Stomach smooth muscle (tissue), 2 donors: ENCODE measurements around the gene COPS3.

Experiments used
- H3K27ac ChIP-seq: one replicate; pipeline ENCODE4 v1.7.0; 2013; ENCODE audit warnings: mild to moderate bottlenecking, low read length, inconsistent platforms
- H3K27me3 ChIP-seq, 2 donors: one replicate each; pipeline ENCODE4 v1.7.0; 2013; ENCODE audit warnings: low read length in 2 of 2; ENCODE audit not compliant: insufficient read depth in 2 of 2, control insufficient read depth in 1 of 2
- H3K36me3 ChIP-seq, 2 donors: one replicate each; pipeline ENCODE4 v1.7.0; 2013; ENCODE audit warnings: low read length in 2 of 2; ENCODE audit not compliant: control insufficient read depth in 2 of 2, insufficient read depth in 2 of 2
- H3K4me1 ChIP-seq: one replicate; pipeline ENCODE4 v1.7.0; 2013; ENCODE audit warnings: low read length; ENCODE audit not compliant: control insufficient read depth, insufficient read depth
- H3K4me3 ChIP-seq, 2 donors: one replicate each; pipeline ENCODE4 v1.7.0; 2013; ENCODE audit warnings: low read length in 2 of 2
- H3K9ac ChIP-seq, 2 donors: one replicate each; pipeline ENCODE4 v1.7.0; 2013; ENCODE audit warnings: low read length in 2 of 2, mild to moderate bottlenecking in 1 of 2
- H3K9me3 ChIP-seq, 2 donors: one replicate each; pipeline ENCODE4 v1.7.0; 2013; ENCODE audit warnings: low read length in 2 of 2; ENCODE audit not compliant: control insufficient read depth in 2 of 2
- donor health status: healthy.
- donor health status: Pancreatic carcinoma.

COPS3 gene

DNA sequence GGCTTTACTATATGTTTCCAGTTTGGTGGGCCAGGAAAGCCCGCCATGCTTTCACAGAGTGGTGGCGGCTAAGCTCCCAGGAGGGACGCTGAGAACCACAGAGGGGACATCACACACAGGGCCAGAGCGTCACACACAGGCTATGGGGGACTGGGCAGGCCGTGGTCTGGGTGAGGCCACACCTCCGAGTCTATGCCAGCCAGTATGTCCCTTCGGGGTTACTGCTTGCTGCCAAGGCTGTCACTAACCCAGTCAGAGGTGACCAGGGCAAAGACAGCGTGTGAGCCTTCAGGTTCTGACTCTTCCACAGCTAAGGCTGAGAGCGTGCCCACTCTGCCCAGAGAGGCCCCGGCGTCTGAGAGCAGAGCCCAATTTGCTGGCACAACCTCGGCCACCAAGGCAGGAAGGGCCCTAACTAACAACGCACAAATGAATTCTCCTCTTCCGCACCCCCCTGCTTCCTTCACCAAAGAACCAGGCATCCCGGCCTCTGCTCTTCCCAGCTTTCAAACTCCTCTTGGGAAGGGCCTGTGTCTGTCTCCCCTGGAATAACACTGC is 77.8 kb downstream of the COPS3 start:
- Histone ChIP-seq H3K9ac (peak overlapping the region; percentile 21 to 57), H3K4me3 (peak overlapping the region in 1 of 2 donors; percentile 80), H3K9me3 (no peaks in the 10 kb centered on the region), H3K27ac (peak overlapping the region; percentile 88), H3K36me3 (peaks cover 3 to 4% of the 10 kb centered on the region in 2 donors), H3K4me1 (peaks cover 73% of the 10 kb centered on the region), H3K27me3 (no peaks in the 10 kb centered on the region)

DNA sequence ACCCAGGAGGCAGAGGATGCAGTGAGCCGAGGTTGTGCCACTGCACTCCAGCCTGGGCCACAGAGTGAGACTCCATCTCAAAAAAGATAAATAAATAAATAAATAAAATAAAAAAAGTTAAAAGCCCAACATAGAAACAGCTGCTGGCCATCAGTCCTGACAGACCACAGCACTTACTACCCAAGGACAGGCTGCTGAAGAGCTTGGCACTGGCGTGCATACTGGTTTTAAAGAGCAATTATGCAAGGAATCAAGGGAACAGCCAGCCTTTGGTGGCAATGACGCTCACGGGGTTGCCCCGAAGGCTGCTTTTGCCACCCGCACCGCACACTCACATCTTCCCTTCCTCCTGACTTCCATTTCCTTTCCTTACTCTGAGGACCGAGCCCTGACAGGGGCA is 79.1 kb downstream of the COPS3 start:
- Histone ChIP-seq H3K36me3 (peaks cover 3 to 4% of the 10 kb centered on the region in 2 donors), H3K27ac (peak overlapping the region; percentile 88), H3K4me1 (peaks cover 72% of the 10 kb centered on the region), H3K4me3 (no peak overlapping the region), H3K9me3 (no peaks in the 10 kb centered on the region), H3K27me3 (no peaks in the 10 kb centered on the region), H3K9ac (no peak overlapping the region)

DNA sequence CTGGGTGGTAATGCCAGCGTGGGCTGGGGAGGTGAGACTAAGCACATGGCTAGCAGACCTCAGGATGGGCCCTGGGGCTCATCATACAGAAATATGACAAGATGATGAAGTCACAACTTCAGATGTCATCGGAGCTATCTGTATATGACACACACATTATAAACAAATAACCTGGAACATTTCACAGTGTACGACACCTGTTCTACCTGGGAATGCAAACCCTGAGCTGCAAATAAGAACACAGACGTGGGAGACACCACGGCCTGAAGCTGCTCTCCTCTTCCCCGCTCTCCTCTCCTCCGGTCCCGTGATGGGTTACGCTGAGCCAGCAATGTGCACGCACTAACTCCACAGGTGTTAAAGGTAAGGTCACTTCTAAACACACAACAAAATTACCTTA is 79.8 kb downstream of the COPS3 start:
- peaks cover 65% of the 10 kb centered on the region for H3K4me1 ChIP-seq
- peak overlapping the region in 1 of 2 donors; percentile 52 for H3K9ac ChIP-seq
- peak overlapping the region; percentile 78 for H3K27ac ChIP-seq

DNA sequence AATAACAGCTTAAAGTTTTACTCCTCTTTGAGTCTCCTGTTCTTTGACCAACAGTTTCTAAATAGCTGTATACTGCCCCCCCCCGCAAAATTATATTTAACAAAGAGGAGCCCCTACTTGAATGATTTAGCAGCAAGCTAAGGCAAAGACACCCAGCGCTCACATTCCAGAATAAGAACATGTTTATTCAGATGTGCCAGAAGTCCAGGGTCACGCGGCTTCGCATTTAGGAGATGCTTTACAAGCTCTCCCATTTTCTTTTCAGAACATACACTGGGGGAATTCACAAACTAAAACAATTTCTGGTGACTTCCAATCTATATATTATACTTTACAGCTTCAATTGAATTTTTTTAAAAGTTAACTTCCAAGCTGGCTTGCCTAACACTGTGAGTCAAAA is 80.2 kb downstream of the COPS3 start:
- peak overlapping the region in 1 of 2 donors; percentile 52 for H3K9ac ChIP-seq
- H3K36me3 ChIP-seq: peaks cover 3 to 4% of the 10 kb centered on the region in 2 donors
- peaks cover 61% of the 10 kb centered on the region for H3K4me1 ChIP-seq
- no peaks in the 10 kb centered on the region for H3K27me3 ChIP-seq
- H3K9me3 ChIP-seq: no peaks in the 10 kb centered on the region
- peak overlapping the region; percentile 78 for H3K27ac ChIP-seq
- H3K4me3 ChIP-seq: peak overlapping the region in 1 of 2 donors; percentile 49

More for the DNA sequence above, 79.8 kb downstream of the COPS3 start:
- Histone ChIP-seq H3K9me3 (no peaks in the 10 kb centered on the region), H3K36me3 (peaks cover 3 to 4% of the 10 kb centered on the region in 2 donors), H3K4me3 (peak overlapping the region in 1 of 2 donors; percentile 49), H3K27me3 (no peaks in the 10 kb centered on the region)

- peaks cover 3 to 4% of the 10 kb centered on the region in 2 donors for H3K36me3 ChIP-seq
- H3K4me1 ChIP-seq: peaks cover 56% of the 10 kb centered on the region
- no peaks in the 10 kb centered on the region for H3K27me3 ChIP-seq
- peak overlapping the region in 1 of 2 donors; percentile 39 for H3K9ac ChIP-seq
- H3K4me3 ChIP-seq: peak overlapping the region in 1 of 2 donors; percentile 29
- peak overlapping the region; percentile 78 for H3K27ac ChIP-seq
- H3K9me3 ChIP-seq: no peaks in the 10 kb centered on the region
Measured at GRCh38 chr17:17200311-17200710, 80.7 kb downstream of the COPS3 start.

DNA sequence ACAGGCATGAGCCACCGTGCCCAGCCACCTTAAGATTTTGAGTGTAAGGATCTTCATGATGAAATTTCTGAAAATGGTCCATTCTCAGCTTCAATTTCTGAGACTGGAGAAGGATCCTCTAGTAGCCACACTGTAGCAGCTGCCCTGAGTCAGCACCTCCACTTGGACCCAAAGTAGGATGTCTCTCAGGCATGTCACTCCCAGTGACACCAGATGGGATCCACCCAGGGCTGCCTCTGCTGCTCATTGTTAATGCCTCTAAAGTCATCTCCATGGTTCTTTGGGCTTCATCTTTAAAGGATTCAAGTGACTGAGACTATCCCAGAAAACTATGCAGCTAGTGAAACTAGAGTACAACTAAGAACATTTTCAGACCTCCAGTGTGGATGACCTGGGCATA is 82.8 kb downstream of the COPS3 start:
- peaks cover 3 to 4% of the 10 kb centered on the region in 2 donors for H3K36me3 ChIP-seq
- H3K9me3 ChIP-seq: no peaks in the 10 kb centered on the region
- no peaks in the 10 kb centered on the region for H3K27me3 ChIP-seq
- peaks cover 35% of the 10 kb centered on the region for H3K4me1 ChIP-seq
- H3K4me3 ChIP-seq: no peak overlapping the region
- no peak overlapping the region for H3K9ac ChIP-seq
- H3K27ac ChIP-seq: no peak overlapping the region

GRCh38 chr17:17196776-17197175 is 84.3 kb downstream of the COPS3 start:
- Histone ChIP-seq H3K4me1 (peaks cover 24% of the 10 kb centered on the region), H3K36me3 (no peaks in the 10 kb centered on the region), H3K9ac (no peak overlapping the region), H3K9me3 (no peaks in the 10 kb centered on the region), H3K27ac (no peak overlapping the region), H3K4me3 (no peak overlapping the region), H3K27me3 (no peaks in the 10 kb centered on the region)
